ENCODE data around the gene SMIM32.

DNA sequence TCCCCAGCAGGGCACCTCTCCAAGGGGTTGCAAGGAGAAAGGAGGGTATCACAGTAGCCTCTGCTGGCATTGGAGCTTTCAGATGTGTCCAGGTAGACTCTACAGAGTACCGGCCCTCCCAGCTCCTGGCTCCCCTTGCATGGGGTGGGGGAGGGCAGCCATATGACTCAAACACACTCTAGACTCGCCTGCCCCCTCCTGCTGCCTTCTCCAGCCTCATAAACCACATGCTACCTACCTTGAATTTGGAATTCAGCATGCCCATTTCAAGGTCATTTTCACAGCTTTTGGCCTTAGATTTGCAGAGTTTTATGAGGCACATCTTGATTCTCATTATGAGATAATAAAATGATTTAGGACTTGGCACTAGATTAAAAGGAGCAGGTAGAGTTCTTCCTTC, 32.8 kb upstream of the SMIM32 start:
- TF ChIP-seq REST (IDR thresholded peaks at IDR 0.05; ENCODE audit: insufficient replicate concordance, low read depth) (no peak), POLR2AphosphoS5 (IDR thresholded peaks at IDR 0.05; ENCODE audit: low read depth) (no peak), GABPA (IDR thresholded peaks at IDR 0.05; ENCODE audit: low read depth) (no peak)
- TF ChIP-seq, protein P1, sequence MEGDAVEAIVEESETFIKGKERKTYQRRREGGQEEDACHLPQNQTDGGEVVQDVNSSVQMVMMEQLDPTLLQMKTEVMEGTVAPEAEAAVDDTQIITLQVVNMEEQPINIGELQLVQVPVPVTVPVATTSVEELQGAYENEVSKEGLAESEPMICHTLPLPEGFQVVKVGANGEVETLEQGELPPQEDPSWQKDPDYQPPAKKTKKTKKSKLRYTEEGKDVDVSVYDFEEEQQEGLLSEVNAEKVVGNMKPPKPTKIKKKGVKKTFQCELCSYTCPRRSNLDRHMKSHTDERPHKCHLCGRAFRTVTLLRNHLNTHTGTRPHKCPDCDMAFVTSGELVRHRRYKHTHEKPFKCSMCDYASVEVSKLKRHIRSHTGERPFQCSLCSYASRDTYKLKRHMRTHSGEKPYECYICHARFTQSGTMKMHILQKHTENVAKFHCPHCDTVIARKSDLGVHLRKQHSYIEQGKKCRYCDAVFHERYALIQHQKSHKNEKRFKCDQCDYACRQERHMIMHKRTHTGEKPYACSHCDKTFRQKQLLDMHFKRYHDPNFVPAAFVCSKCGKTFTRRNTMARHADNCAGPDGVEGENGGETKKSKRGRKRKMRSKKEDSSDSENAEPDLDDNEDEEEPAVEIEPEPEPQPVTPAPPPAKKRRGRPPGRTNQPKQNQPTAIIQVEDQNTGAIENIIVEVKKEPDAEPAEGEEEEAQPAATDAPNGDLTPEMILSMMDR (IDR thresholded peaks at IDR 0.05; ENCODE audit: insufficient read depth, low read length) = no peak
